ENCODE data around the gene TXNRD1.

DNA sequence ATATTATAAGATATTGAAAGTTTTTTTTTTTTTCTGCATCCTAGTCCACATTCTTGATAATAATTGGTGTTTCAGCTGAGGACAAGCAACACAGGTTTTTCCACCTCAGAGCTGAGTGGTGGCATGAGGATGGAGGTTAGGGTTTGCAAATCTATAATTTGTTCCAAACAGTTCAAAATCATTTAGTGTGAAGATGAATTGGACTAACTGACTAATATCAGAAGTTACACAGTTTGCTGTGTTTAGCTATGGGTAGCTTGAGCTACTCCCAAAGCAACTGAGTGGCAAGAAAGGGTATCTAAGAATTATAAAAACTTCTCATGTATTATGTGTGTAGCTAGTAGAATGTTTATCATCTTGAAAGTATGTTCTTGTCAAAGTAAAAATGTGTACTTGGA is 105.0 kb downstream of the TXNRD1 start:
- TF ChIP-seq, protein P1, sequence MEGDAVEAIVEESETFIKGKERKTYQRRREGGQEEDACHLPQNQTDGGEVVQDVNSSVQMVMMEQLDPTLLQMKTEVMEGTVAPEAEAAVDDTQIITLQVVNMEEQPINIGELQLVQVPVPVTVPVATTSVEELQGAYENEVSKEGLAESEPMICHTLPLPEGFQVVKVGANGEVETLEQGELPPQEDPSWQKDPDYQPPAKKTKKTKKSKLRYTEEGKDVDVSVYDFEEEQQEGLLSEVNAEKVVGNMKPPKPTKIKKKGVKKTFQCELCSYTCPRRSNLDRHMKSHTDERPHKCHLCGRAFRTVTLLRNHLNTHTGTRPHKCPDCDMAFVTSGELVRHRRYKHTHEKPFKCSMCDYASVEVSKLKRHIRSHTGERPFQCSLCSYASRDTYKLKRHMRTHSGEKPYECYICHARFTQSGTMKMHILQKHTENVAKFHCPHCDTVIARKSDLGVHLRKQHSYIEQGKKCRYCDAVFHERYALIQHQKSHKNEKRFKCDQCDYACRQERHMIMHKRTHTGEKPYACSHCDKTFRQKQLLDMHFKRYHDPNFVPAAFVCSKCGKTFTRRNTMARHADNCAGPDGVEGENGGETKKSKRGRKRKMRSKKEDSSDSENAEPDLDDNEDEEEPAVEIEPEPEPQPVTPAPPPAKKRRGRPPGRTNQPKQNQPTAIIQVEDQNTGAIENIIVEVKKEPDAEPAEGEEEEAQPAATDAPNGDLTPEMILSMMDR (IDR thresholded peaks at IDR 0.05) = no peak
- TF ChIP-seq POLR2A (IDR thresholded peaks at IDR 0.05) (no peak), EP300 (IDR thresholded peaks at IDR 0.05) (no peak)
